Endodermal cell (in vitro differentiated cells): ENCODE data around the gene IL36A. TPM values are rescaled to one million over a fixed set of nuclear protein-coding genes. Genes with fewer than 3 reads are reported as not detected.

ENCODE experiments used
- DNase-seq: peaks from one replicate; pipeline ENCODE4 v3.0.0-alpha.2; 2017
- H3K27ac ChIP-seq: 2 replicates; pipeline ENCODE4 v1.5.1; 2013; ENCODE audit warnings: mild to moderate bottlenecking, low read depth, low read length, moderate library complexity
- H3K27me3 ChIP-seq: 2 replicates; pipeline ENCODE4 v1.6.1; 2013; ENCODE audit warnings: mild to moderate bottlenecking, low read length, moderate library complexity; ENCODE audit not compliant: insufficient read depth, control insufficient read depth, poor library complexity, severe bottlenecking
- H3K36me3 ChIP-seq: 2 replicates; pipeline ENCODE4 v1.7.0; 2013; ENCODE audit warnings: mild to moderate bottlenecking, low read length, moderate library complexity; ENCODE audit not compliant: control insufficient read depth, insufficient read depth
- H3K4me1 ChIP-seq: one replicate; pipeline ENCODE4 v1.7.0; 2013; ENCODE audit warnings: low read length; ENCODE audit not compliant: control insufficient read depth, insufficient read depth
- H3K4me3 ChIP-seq: 2 replicates; pipeline ENCODE4 v1.5.1; 2013; ENCODE audit warnings: mild to moderate bottlenecking, low read length, moderate library complexity
- H3K9ac ChIP-seq: 2 replicates; pipeline ENCODE4 v1.6.1; 2013; ENCODE audit warnings: mild to moderate bottlenecking, low read length, moderate library complexity; ENCODE audit not compliant: poor library complexity, severe bottlenecking; ENCODE audit errors: extremely low read depth
- H3K9me3 ChIP-seq: 2 replicates; pipeline ENCODE4 v1.6.1; 2013; ENCODE audit warnings: mild to moderate bottlenecking, low read length, moderate library complexity; ENCODE audit not compliant: control insufficient read depth
- H3K27ac Mint-ChIP-seq: 2 replicates; pipeline ENCODE4 v1.8.0; 2020; ENCODE audit warnings: mixed read lengths
- H3K27me3 Mint-ChIP-seq: 2 replicates; pipeline ENCODE4 v1.8.0; 2021; ENCODE audit warnings: mild to moderate bottlenecking, mixed read lengths; ENCODE audit not compliant: insufficient read depth
- H3K36me3 Mint-ChIP-seq: 2 replicates; pipeline ENCODE4 v1.8.0; 2020; ENCODE audit warnings: low read depth, mixed read lengths
- H3K4me1 Mint-ChIP-seq: 2 replicates; pipeline ENCODE4 v1.8.0; 2020; ENCODE audit warnings: mixed read lengths
- H3K4me3 Mint-ChIP-seq: 2 replicates; pipeline ENCODE4 v1.8.0; 2020; ENCODE audit warnings: mild to moderate bottlenecking, moderate library complexity, mixed read lengths
- H3K9me3 Mint-ChIP-seq: 2 replicates; pipeline ENCODE4 v1.8.0; 2020; ENCODE audit warnings: mild to moderate bottlenecking, mixed read lengths
- CTCF ChIP-seq: fragments of 200-600 bp; sonication (generic); conservative IDR thresholded peaks from 2 replicates; pipeline ENCODE4 v1.5.0; 2021; ENCODE audit warnings: antibody characterized with exemption, mild to moderate bottlenecking
- WGBS, 2 experiments: methylation state at CpG; one replicate each; pipeline versions ENCODE4 v1.1.5 to v1.1.7; 2013; ENCODE audit warnings: missing lambda C conversion rate in 2 of 2, mixed read lengths in 1 of 2; ENCODE audit not compliant: insufficient coverage in 1 of 2, insufficient read length in 1 of 2; 5-methylcytosine and 5-hydroxymethylcytosine counted together
- total RNA-seq, 2 donors: library from RNA; stranded (reverse); fragmentation: NEBNext Ultra II Directional in 1 of 2; extraction: Animal tissue kit (Norgen Biotek cat#: 25700) in 1 of 2; gene quantifications; 2 replicates in 1 of 2; 3 replicates in 1 of 2; pipeline ENCODE4 v1.2.1, GENCODE V29; 2021

The IL36A gene
- total RNA-seq, 2 donors from 2014 or later: not detected

GRCh38 chr2:112967023-112967422, 38.2 kb upstream of the IL36A start:
- H3K27ac Mint-ChIP-seq: no peak overlapping the region
- H3K36me3 ChIP-seq: no peaks in the 10 kb centered on the region
- no peaks in the 10 kb centered on the region for H3K4me1 Mint-ChIP-seq

GRCh38 chr2:112972423-112973086, 32.7 kb upstream of the IL36A start:
- H3K4me3 ChIP-seq: no peak overlapping the region
- Mint-ChIP-seq H3K36me3 (no peaks in the 10 kb centered on the region), H3K9me3 (no peaks in the 10 kb centered on the region), H3K27me3 (peaks cover 42% of the 10 kb centered on the region), H3K4me1 (peaks cover 6% of the 10 kb centered on the region), H3K27ac (no peak overlapping the region), H3K4me3 (no peak overlapping the region)
- no peak overlapping the region for H3K27ac ChIP-seq
- peaks cover 79% of the 10 kb centered on the region for H3K27me3 ChIP-seq
- H3K9ac ChIP-seq: no peak overlapping the region
- no peaks in the 10 kb centered on the region for H3K4me1 ChIP-seq
- TF ChIP-seq CTCF: no peak
- no peak for DNase-seq
- WGBS, 2 experiments: 80 to 93% methylated on average over 2 to 5 of the region's 5 CpGs
- H3K9me3 ChIP-seq: no peaks in the 10 kb centered on the region
- H3K36me3 ChIP-seq: no peaks in the 10 kb centered on the region

More at GRCh38 chr2:112967023-112967422, 38.2 kb upstream of the IL36A start:
- 100% methylated on average over 2 of the region's 2 CpGs; no CpG with 5 or more reads in 1 of the 2 experiments for WGBS, 2 experiments
- no peak overlapping the region for H3K4me3 ChIP-seq
- Mint-ChIP-seq H3K9me3 (no peaks in the 10 kb centered on the region), H3K4me3 (no peak overlapping the region), H3K36me3 (no peaks in the 10 kb centered on the region), H3K27me3 (peaks cover 19% of the 10 kb centered on the region)
- no peak for TF ChIP-seq CTCF
- H3K4me1 ChIP-seq: no peaks in the 10 kb centered on the region
- DNase-seq: no peak
- H3K27ac ChIP-seq: no peak overlapping the region
- peaks cover 51% of the 10 kb centered on the region for H3K27me3 ChIP-seq
- no peak overlapping the region for H3K9ac ChIP-seq
- no peaks in the 10 kb centered on the region for H3K9me3 ChIP-seq

- no peak overlapping the region for H3K4me3 Mint-ChIP-seq
- H3K4me1 Mint-ChIP-seq: peaks cover 6% of the 10 kb centered on the region
- no peak overlapping the region for H3K27ac Mint-ChIP-seq
- no peaks in the 10 kb centered on the region for H3K9me3 Mint-ChIP-seq
- H3K27ac ChIP-seq: no peak overlapping the region
- peaks cover 48% of the 10 kb centered on the region for H3K27me3 Mint-ChIP-seq
- no peaks in the 10 kb centered on the region for H3K36me3 Mint-ChIP-seq
- no peak for DNase-seq
- no peaks in the 10 kb centered on the region for H3K9me3 ChIP-seq
- no peak for TF ChIP-seq CTCF
- H3K27me3 ChIP-seq: peaks cover 84% of the 10 kb centered on the region
- no peaks in the 10 kb centered on the region for H3K4me1 ChIP-seq
- no peak overlapping the region for H3K4me3 ChIP-seq
- whole genome bisulfite sequencing, 2 experiments: 63 to 69% methylated on average over 1 to 2 of the region's 2 CpGs
- no peak overlapping the region for H3K9ac ChIP-seq
- no peaks in the 10 kb centered on the region for H3K36me3 ChIP-seq
Observed at GRCh38 chr2:112973156-112973555, 32.1 kb upstream of the IL36A start.
